ENCODE measurements around the gene DIAPH2. TPM values are rescaled to one million over a fixed set of nuclear protein-coding genes. Genes with fewer than 3 reads are reported as not detected.
"Not testable (repeated sequence)": the region's sequence is repeated elsewhere in the genome, so short reads cannot be mapped to it uniquely, and the experiment has no call there.

DIAPH2 gene
- total RNA-seq, 1 donor from 2014 or later = 18.9 TPM

DNA sequence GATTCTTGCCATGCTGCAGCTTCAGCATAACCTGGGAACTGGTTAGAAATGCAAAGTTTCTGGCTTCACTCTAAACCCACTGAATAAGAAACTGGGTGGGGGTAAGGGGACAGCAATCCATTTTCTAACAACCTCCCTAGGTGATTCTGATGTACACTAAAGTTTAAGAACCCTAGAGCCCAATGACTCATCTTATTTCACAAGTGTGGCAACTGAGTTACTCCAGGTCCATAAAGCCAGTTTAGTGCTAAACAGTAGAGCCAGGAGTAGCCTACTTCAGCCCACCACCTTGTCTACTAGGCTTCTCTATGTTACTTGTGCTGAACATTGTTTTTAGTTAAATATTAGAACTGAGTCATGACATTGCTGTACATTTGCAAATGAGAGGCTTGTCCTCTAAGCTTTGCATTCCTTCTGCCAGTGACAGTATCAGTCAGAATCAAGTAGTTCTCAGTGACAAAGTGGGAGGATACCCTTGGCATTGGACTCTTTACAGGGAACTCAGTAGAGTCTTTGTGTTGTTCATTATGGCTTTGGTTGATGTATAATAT lies 717.0 kb downstream of the DIAPH2 start:
- peaks cover 3% of the 10 kb centered on the region for H3K36me3 Mint-ChIP-seq

DNA sequence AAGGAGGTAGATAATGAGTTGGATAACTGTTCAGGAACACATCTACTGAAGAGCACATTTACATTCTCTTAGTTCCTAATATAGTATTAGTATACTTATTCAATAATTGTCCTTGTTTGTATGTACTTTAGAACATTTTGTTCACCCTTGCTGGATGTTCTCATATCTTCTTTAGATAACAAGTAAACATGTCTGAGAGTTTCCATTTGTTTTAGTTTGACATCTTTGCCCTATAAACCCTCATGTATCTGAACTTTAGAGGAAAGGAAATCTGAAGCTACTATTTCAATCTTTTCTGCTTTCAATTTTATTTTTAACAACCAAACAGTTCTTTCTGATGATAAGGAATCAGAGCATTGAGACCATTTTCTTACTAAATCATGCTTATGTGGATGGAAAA lies 717.7 kb downstream of the DIAPH2 start:
- Mint-ChIP-seq H3K9me3 (peaks cover 11% of the 10 kb centered on the region), H3K4me3 (no peak overlapping the region), H3K27me3 (no peaks in the 10 kb centered on the region), H3K36me3 (peaks cover 3% of the 10 kb centered on the region), H3K27ac (no peak overlapping the region), H3K4me1 (ENCODE audit: unreplicated experiment) (peaks cover 25% of the 10 kb centered on the region)
- TF ChIP-seq, protein P1, sequence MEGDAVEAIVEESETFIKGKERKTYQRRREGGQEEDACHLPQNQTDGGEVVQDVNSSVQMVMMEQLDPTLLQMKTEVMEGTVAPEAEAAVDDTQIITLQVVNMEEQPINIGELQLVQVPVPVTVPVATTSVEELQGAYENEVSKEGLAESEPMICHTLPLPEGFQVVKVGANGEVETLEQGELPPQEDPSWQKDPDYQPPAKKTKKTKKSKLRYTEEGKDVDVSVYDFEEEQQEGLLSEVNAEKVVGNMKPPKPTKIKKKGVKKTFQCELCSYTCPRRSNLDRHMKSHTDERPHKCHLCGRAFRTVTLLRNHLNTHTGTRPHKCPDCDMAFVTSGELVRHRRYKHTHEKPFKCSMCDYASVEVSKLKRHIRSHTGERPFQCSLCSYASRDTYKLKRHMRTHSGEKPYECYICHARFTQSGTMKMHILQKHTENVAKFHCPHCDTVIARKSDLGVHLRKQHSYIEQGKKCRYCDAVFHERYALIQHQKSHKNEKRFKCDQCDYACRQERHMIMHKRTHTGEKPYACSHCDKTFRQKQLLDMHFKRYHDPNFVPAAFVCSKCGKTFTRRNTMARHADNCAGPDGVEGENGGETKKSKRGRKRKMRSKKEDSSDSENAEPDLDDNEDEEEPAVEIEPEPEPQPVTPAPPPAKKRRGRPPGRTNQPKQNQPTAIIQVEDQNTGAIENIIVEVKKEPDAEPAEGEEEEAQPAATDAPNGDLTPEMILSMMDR (conservative IDR thresholded peaks at IDR 0.05) = no peak
- no peak for DNase-seq (ENCODE audit: extremely low spot score, unreplicated experiment)

More for the DNA sequence above, 717.0 kb downstream of the DIAPH2 start:
- peaks cover 25% of the 10 kb centered on the region for H3K4me1 Mint-ChIP-seq (ENCODE audit: unreplicated experiment)
- no peak overlapping the region for H3K4me3 Mint-ChIP-seq
- peaks cover 11% of the 10 kb centered on the region for H3K9me3 Mint-ChIP-seq
- TF ChIP-seq, protein P1 (conservative IDR thresholded peaks at IDR 0.05) = no peak
- peak overlapping the region; percentile 38 for H3K27ac Mint-ChIP-seq
- H3K27me3 Mint-ChIP-seq = no peaks in the 10 kb centered on the region
- DNase-seq (ENCODE audit: extremely low spot score, unreplicated experiment) = no peak

DNA sequence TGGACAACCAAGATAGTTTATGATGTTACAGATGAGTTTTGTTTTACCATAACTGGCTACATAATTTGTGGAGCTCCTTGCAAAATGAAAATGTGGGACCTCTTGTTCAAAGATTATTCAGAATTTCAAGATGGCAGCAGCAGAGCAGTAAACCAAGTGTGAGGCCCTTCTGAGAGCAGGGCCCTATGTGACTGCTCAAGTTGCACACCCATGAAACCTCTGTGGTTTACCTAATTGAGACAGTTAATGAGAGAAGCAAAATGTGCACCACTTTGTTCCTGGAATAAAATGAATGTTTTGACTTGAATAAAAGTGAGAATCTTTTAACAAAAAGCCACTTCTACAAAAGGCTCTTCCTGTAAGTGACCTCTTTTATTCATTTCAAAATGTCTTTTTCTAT lies 718.3 kb downstream of the DIAPH2 start:
- DNase-seq (ENCODE audit: extremely low spot score, unreplicated experiment) = no peak
- H3K4me3 Mint-ChIP-seq = no peak overlapping the region
- H3K27ac Mint-ChIP-seq = no peak overlapping the region
- H3K27me3 Mint-ChIP-seq = no peaks in the 10 kb centered on the region
- peaks cover 23% of the 10 kb centered on the region for H3K4me1 Mint-ChIP-seq (ENCODE audit: unreplicated experiment)
- TF ChIP-seq, protein P1 (conservative IDR thresholded peaks at IDR 0.05) = no peak
- H3K36me3 Mint-ChIP-seq = peaks cover 3% of the 10 kb centered on the region
- peaks cover 11% of the 10 kb centered on the region for H3K9me3 Mint-ChIP-seq

DNA sequence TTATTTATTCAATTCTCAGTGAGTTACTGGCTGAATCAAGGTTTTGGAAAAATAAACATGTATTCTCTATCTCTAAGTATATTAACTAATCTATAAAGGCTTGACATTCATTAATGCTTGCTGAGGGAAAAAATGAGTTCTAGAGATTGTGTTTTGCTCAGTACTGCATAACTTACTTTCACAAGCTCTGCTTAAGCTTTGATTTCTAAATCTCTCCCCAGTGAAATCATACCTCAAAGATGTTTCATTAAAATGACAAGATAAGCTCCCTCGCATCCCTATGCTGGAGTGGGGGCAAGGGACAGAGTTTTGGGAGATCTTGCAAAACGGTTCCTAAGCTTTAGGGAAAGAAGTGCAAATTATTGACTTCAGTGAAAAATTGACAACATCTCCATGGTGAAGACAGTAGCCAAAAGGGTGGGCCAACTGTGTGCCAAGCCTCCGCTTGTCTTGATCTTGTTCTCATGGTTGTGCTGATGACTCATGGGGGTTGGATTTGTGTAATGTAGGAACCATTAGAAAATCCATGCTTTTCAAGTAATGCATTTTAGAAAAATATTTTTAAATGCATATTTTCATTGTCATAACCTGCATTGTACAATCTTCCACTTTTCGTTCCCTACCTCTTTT lies 720.5 kb downstream of the DIAPH2 start:
- TF ChIP-seq, protein P1 (conservative IDR thresholded peaks at IDR 0.05) = no peak
- no peak for DNase-seq (ENCODE audit: extremely low spot score, unreplicated experiment)
- H3K4me1 Mint-ChIP-seq (ENCODE audit: unreplicated experiment) = peaks cover 8% of the 10 kb centered on the region
- H3K9me3 Mint-ChIP-seq = peaks cover 7% of the 10 kb centered on the region
- peaks cover 10% of the 10 kb centered on the region for H3K36me3 Mint-ChIP-seq
- H3K27ac Mint-ChIP-seq = no peak overlapping the region
- H3K27me3 Mint-ChIP-seq = no peaks in the 10 kb centered on the region
- no peak overlapping the region for H3K4me3 Mint-ChIP-seq

DNA sequence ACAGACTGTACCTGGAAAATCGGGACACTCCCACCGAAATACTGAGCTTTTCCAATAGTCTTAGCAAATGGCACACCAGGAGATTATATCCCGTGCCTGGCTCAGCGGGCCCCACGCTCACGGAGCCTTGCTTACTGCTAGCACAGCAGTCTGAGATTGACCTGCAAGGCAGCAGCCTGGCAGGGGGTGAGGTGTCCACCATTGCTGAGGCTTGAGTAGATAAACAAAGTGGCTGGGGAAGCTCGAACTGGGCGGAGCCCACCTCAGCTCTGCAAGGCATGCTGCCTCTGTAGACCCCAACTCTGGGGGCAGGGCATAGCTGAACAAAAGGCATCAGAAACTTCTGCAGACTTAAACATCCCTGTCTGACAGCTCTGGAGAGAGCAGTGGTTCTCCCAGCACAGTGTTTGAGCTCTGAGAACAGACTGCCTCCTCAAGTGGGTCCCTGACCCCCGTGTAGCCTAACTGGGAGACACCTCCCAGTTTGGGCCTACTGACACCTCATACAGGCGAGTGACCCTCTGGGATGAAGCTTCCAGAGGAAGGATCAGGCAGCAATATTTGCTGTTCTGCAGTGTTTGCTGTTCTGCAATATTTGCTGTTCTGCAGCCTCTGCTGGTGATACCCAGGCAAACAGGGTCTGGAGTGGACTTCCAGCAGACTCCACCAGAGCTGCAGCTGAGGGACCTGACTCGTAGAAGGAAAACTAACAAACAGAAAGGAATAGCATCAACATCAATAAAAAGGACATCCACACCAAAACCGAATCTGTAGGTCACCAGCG lies 725.2 kb downstream of the DIAPH2 start:
- not testable (repeated sequence) for H3K27ac Mint-ChIP-seq, H3K4me3 Mint-ChIP-seq

DNA sequence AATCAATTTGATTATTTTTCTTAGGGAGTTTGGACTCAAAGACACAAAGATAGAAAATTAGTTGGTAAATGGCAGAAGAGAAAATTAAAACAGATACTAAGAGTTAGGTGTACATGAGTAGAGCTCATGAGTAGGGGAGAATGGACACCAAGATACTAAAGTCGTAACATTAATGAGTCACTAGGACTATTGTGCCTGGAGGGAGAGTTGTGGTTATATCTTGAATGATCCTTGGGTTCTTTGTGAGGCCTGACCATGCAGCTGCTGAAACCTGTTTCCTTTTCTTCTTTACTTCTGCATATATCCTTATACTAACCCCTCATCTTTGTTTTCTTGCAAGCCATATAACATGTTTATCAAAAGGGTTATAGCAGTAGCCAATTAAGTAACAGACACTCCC lies 731.8 kb downstream of the DIAPH2 start:
- no peaks in the 10 kb centered on the region for H3K36me3 Mint-ChIP-seq
- H3K4me3 Mint-ChIP-seq = no peak overlapping the region
- no peaks in the 10 kb centered on the region for H3K27me3 Mint-ChIP-seq
- no peaks in the 10 kb centered on the region for H3K4me1 Mint-ChIP-seq (ENCODE audit: unreplicated experiment)
- DNase-seq (ENCODE audit: extremely low spot score, unreplicated experiment) = no peak
- H3K9me3 Mint-ChIP-seq = peaks cover 7% of the 10 kb centered on the region
- no peak overlapping the region for H3K27ac Mint-ChIP-seq
- TF ChIP-seq, protein P1 (conservative IDR thresholded peaks at IDR 0.05) = no peak

More for the DNA sequence above, 725.2 kb downstream of the DIAPH2 start:
- peaks cover 18% of the 10 kb centered on the region for H3K9me3 Mint-ChIP-seq
- not testable (repeated sequence) for H3K36me3 Mint-ChIP-seq; H3K4me1 Mint-ChIP-seq (ENCODE audit: unreplicated experiment); DNase-seq (ENCODE audit: extremely low spot score, unreplicated experiment); H3K27me3 Mint-ChIP-seq

All from type B pancreatic cell (in vitro differentiated cells).